LNCAP (cell line): ENCODE measurements around the gene NAA15.

Experiments used
- CTCF ChIP-seq: fragments of 450-650 bp; IDR thresholded peaks from 2 replicates; pipeline ENCODE4 v1.5.1; 2017; ENCODE audit warnings: mild to moderate bottlenecking

NAA15 gene

GRCh38 chr4:139391731-139392130 lies 90.4 kb downstream of the NAA15 start:
- TF ChIP-seq CTCF = no peak

GRCh38 chr4:139392797-139393196 lies 91.5 kb downstream of the NAA15 start:
- no peak for TF ChIP-seq CTCF

GRCh38 chr4:139401368-139401767 lies 100.1 kb downstream of the NAA15 start:
- TF ChIP-seq CTCF = no peak

- no peak for TF ChIP-seq CTCF
Observed at GRCh38 chr4:139402436-139402835, 101.1 kb downstream of the NAA15 start.

GRCh38 chr4:139403462-139403861 lies 102.2 kb downstream of the NAA15 start:
- no peak for TF ChIP-seq CTCF

- TF ChIP-seq CTCF = no peak
Observed at GRCh38 chr4:139410312-139410711, 109.0 kb downstream of the NAA15 start.

- peak; percentile 60 for TF ChIP-seq CTCF
Observed at GRCh38 chr4:139416073-139416673, 114.9 kb downstream of the NAA15 start.

- no peak for TF ChIP-seq CTCF
Observed at GRCh38 chr4:139419388-139419914, 118.1 kb downstream of the NAA15 start.
